HG03469 (cell line): ENCODE data around the gene DAB1.
"Not testable (repeated sequence)": the region's sequence is repeated elsewhere in the genome, so short reads cannot be mapped to it uniquely, and the experiment has no call there.

Experiments used
- ATAC-seq: cut with Tn5 transposase; IDR thresholded peaks from one replicate; pipeline ENCODE4 v1.9.1; 2021; ENCODE audit warnings: mild to moderate bottlenecking, moderate library complexity, moderate number of reproducible peaks; ENCODE audit not compliant: unreplicated experiment

DAB1 gene

DNA sequence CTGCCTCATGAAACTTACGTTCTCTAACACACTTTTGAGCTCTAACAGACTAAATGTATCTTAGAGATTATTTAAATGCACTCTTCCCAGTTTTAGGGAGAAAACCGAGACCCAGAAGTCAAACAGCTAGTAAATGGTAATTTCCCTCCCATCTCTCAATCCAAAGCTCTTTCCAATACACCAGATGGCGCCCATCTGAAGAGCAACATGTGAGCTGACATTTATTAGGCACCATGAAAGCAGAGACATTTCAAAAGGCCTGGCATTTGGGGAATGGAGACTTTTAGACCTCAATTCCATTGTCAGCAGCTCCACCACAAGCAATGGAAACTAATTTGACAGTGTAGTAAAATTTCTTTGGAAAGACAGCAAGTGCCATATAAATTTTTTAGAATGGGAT is 191.4 kb downstream of the DAB1 start:
- ATAC-seq = no peak

DNA sequence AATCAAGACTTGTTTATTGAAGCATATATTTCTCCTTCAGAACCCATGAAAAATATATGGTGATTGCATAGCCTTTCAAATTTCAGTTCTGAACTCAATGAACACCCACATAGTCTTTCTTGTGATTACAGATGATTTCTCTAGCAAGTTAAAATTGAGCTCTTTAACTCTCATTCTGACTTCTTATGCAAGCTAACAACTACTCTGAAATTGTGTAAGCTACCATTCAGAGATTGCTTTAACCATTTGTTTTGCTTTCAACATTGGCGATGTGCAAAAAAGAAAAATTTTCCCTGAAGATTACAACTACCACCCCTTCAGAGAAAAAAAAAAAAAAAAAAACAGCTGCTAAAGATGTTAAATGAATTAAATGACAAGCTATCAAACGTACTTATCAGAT is 193.9 kb downstream of the DAB1 start:
- no peak for ATAC-seq

DNA sequence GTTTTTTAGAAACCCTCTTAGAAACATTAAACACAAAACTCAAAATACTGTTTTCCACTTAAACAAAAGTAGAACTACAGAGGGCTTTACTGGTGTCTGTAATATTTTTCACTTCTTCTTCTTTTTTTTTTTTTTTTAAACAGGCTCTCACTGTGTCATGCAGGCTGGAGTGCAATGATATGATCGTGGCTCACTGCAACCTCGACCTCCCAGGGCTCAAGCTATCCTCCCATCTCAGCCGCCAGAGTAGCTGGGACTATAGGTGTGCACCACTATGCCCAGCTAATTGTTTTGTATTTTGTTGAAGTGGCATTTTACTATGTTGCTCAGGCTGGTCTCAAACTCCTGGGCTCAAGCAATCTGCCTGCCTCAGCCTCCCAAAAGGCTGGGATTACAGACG is 194.8 kb downstream of the DAB1 start:
- no peak for ATAC-seq

DNA sequence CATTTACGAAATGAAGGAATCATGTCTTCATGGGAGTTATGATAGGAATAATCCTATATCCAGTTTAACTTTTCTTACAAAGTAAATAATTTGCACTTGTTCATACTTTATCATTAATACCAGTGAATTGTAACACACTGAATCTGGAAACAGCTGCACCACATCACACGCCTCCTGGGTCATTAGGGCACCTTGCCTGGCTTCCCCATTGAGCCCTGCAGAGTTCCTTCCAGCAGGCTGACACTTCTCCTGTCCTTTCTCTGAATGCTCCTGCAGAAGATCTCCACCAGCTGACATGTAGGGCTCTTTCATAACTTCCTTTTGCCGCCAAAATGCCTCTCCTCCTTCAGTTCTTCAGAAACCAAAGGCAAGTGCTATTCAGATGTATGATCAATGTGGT is 201.1 kb downstream of the DAB1 start:
- no peak for ATAC-seq

DNA sequence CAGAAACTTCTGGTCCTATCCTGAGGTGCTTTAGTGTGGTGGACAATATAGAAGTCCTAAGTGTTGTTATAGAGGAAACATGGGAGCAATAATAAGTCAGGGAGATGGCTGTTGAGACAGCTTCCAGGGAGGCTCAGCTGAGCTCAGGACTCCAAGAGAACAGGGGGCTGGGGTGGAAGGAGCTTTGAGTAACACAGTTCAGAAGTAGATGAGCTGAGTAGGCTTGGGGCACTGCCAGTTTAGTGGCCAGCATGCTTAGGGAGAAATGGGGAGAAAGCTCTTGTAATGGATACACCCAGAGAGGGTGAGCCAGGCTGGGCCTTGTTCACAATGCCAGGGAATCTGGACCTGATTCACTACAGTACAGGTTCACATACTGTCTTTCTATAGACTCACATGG is 201.6 kb downstream of the DAB1 start:
- ATAC-seq = no peak

DNA sequence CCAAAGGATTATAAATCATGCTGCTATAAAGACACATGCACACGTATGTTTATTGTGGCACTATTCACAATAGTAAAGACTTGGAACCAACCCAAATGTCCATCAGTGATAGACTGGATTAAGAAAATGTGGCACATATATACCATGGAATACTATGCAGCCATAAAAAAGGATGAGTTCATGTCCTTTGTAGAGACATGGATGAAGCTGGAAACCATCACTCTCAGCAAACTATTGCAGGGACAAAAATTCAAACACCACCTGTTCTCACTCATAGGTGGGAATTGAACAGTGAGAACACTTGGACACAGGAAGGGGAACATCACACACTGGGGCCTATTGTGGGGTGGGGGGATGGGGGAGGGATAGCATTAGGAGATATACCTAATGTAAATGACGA is 203.0 kb downstream of the DAB1 start:
- not testable (repeated sequence) for ATAC-seq

DNA sequence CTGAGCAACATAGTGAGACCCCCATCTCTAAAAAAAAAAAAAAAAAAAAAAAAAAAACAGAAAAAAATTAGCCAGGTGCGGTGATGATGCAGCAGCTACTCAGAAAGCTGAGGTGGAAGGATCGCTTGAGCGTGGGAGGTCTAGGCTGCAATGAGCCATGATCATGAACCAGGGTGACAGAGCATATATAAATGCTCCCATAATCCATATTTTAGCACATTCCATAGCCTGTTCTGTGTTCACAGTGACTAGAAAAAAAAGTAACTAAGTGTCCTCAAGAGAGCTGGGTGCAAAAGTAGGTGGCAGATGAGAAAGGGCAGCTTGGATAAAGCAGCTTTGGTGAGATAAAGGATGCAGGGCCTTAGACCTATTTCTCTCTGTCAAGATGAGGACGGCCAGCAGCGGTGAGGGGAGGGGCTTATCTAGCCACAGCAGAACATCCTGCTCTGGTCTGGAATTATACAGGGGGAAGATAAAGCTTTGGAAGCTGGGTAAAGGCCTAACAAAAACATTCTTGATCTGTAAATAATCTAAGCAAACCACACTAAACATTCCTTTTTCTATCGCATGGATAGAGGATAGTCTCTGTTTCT is 205.3 kb downstream of the DAB1 start:
- no peak for ATAC-seq

DNA sequence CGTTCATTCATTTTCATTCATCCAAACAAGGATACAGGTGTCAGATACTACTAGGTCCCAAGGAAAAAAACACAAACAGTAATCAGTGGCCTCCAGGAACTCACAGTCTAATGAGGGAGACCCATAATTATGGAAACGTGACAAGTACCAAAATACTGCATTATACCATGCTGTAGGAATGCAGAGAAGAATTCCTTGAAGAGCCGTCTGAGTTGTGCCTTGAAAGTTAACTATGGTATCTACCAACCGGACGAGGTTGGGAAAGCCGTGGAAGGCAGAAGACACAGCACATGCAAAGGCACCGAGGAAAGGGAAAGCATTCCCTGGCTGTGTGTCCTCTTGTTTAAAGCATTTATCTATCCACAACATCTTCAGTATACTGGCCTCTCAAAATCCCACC is 206.0 kb downstream of the DAB1 start:
- ATAC-seq = no peak

DNA sequence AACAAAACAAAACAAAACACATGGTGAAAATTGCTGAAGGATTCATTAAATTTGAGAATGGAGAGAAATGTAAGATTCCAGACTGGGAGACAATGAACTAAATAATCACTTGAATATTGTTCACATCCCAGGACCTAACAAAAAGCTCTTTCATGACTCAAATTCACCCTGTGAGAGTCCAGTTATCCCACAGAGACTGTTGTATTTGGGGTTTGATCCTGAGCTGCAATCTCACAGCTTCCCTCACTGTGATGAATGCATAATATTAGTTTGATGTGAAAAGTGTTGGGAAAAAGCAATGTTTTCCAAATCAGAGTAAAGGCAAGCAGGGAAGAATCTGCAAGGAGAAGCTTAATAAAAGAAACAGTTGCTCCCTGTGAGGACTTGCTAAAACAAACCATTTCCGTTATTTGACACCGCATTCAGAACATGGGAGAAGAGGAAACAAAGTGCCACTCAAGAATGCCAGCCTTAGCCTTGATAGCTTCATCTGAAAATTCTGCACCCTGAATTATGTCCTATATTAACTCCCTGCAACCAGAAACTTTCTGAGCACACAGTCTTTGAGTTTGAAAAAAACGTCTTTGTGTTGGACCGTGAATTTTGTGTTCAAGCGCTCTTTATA is 208.8 kb downstream of the DAB1 start:
- no peak for ATAC-seq

DNA sequence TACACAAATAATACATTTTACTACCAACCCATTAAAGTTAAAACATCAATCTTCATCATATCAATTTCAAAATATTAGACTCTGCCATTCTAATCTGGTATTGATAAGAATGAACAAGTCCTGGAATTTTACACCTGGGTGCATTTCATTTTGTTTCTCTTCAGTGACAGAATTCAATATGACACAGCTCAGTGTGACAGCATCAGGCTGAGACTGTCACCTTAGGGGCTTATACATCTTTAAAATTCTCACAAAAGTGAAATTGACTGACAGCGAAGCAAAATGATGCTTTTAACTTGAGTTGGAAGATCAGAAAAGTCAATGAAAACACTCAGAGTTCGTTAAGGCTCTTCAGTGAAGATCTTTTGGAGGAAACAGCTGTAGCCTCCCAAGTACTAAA is 213.0 kb downstream of the DAB1 start:
- ATAC-seq = no peak

DNA sequence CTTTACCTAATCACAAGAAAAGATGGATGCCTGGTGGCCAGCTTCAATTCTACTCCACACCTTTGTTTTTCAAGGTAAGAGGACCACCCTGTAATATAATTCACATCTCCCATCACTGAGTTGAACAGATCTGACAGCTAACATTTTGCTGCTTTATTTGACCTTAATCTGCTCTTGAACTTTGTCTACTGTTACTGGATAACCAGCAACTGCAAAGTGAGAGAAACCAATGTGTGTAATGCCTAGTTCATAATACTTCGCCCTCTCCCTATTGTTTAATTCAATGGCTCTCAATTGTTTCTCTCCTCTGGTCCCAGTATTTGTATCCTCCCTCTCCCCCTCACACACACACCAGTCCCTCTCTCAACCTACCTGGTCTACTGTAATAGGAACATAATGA is 214.4 kb downstream of the DAB1 start:
- no peak for ATAC-seq

DNA sequence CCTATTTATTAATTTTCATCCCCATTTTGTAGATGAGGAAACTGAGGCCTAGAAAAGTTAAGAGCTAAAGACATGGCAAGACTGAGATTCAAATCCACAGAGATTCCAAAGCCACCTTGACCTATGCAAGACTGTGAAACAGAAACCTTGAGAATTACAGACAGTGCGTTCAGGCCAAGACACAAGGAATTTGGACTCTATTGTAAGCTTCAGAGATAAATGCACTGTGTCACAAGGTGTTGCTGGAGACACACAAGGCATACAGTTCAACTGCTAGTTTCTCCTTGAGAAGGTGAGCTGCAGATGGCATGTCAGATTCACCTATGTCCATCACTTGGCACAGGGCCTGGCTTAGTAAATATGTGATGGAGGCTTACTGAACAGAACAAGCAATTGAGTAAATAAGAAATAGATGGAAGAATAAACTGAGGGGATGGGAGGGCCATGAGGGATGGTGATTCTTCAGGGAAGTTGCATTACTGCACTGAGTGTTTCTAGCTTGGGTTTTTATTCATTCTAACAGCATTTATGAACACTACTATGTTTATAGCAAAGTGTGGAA is 215.0 kb downstream of the DAB1 start:
- ATAC-seq = no peak

DNA sequence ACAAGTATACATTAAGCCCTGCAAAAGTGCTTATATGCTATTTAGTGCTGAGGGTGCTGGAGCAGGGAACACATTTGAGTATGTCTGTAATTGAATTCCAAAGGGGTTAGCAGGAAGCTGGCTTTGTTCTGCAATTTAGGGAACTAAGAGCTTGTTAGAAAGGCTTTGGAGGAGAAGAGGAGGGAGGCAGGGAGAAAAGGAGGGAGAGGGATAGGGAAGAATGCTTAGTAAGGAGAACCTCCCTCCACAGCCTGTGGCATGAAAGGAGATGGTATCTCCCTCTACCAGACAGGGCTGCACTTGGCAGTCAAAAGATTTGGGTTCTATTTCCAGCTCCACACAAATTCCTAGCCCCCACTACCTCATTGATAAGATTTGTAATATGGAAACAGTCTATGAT is 217.8 kb downstream of the DAB1 start:
- no peak for ATAC-seq

DNA sequence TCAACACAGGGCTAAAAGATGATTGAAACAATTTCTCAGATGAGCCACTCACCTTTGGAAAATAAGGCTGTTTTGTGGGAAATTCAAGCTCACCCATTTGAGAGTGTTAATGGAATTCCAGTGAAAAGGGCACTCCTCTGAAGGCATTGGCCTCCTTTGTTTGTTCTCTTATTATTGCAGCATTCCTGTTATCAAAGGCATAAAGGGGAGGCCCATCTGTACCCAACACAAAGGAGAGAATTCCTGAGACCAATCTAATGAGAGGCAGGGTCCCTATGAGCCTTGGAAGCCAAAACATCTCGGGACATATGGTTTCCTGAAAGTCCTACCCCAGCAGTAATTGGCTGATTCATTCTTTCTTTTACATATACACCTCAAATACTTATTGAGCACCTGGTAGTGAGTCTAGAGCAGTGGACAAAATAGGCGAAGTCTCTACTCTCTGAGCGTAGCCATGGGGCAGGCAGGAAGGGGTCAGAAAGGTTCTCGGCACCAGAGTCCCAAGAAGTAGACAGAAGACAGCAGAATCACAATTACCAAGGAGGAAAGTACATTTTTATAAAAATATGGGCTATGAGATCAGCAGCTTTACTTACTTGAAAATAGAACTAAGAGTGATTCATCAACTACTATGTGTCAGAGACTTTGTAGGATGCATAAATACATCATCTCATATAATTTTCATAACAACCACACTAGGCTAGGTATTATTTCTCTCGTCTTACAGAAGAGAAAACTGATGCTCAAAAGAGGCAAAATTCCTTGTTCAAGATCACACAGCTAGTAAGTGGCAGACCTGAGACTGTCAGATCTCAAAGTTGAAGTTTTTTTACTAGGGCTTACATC is 218.7 kb downstream of the DAB1 start:
- no peak for ATAC-seq

DNA sequence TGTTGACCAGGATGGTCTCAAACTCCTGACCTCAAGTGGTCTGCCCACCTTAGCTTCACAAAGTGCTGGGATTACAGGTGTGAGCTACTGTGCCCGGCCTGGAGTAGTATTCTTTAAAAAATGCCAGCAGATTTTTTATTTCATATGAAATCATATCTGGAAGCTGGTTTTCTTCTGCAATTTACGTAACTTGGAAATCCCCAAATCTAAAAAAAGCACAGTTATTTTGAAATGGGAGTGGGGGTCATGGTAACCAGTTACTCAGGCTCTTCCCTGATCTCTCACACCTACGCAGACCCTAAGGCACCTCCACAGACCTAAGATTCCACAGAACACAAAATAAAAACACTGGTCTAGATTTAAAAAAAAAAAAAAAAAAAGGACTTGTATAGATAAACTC is 219.8 kb downstream of the DAB1 start:
- ATAC-seq = no peak

DNA sequence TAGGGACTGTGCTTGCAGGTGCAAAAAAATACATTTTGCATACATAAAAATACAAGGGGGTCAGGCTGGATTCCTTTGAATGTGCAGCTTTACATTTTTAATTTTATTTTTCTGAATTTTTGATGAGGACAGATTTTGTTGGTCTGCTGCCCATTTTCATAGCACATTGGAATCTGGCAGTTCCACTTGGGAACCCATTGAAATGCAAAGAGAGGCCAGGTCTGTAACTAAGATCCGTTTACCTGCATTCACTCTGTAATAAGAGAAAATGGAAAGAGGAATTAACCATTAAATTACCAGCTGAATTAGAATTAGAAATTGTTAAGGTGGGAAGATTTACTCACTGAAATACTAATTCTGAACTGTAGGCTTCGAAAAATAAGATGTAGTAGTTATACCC is 221.6 kb downstream of the DAB1 start:
- no peak for ATAC-seq

DNA sequence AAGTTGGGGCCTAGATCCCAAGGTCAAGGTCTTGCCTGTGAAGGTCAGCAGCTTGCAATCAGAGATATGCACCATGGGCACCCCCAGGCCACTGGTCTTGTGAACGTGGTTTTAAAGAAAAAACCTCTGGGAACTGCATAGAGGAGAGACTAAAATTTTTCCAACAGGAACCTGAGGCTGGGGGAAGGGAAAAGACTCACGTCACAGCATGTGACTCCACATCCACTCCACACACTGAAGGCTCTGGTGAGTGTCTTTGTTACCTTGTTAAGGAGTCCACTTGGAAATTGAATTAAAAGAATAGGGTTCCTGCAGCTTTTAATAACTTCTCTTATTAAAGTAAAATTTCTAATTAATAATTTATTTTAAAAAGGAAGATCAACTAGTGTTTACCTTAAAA is 224.9 kb downstream of the DAB1 start:
- no peak for ATAC-seq

DNA sequence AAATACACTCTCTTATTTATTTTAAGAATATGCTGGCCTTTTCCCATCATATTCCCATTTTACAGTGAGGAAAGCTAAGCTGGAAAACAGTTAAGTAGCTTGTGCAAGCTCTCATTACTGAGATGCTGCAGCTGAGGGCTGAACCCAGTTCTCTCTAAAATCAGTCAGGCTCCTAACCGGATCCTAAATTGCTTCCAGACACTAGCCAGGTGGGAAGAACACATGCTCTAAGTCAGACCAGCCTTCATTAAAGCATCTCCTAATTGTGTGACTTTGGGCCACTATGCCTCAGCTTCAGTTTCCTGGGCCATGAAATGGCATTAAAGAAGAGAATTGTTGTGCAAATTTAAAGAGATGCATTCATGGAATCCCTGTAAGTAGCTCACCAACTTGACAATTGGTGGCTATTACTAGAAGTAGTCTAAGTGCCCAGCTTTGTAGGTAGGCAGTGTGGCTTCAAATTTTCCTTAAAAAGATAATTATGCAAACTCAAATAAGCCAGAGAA is 228.4 kb downstream of the DAB1 start:
- ATAC-seq = no peak

DNA sequence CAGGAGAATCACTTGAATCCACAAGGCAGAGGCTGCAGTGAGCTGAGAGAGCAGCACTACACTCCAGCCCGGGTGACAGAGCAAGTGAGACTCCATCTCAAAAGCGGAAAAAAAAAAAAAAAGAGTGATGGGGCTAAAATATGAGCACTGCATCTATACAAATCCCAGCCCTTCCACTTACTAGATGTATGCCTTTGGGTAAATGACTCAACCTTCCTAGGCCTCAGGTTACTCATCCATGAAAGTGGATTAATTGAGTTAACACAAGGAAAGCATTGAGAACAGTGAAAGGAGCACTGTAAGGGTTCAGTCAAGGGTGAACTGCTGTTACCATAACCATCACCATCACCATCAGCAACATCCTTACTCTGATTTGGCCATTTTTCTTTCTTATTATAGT is 231.6 kb downstream of the DAB1 start:
- ATAC-seq = no peak

DNA sequence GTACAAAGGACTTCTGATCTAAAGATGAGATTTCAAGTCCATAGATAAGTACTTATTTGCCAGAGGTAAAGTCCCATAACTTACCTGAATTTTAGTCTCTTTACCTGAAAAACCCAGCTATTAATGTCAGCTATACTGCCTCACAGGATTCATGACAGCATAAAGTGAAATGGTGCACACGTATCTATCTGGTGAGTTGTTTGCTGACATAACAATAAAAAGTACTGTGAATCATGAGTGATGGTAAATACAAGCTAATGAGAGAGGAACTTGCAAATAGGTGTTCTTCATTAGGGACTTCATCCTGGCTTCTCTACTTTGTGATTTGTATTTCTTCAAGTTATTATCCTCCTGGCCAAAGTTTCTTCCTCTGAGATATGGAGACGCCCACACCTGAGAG is 233.0 kb downstream of the DAB1 start:
- no peak for ATAC-seq

DNA sequence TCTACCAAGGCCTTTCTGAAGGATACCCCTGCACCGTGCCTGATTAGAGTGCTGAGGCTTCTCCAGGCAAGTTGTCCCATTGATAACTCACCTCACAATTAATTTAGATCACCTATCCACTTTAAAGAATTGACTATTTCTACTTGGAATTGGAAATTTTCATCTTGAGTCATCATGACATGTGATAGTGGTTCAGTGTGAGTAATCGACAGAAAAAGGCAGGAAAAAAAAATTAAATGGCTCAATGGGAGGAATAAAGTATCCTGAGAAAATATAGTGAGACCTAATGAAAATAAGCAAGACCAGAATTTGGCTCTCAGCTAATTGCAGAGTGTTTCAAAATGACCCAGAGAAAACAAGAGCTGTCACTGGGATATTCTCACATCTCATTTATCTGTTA is 235.7 kb downstream of the DAB1 start:
- no peak for ATAC-seq

DNA sequence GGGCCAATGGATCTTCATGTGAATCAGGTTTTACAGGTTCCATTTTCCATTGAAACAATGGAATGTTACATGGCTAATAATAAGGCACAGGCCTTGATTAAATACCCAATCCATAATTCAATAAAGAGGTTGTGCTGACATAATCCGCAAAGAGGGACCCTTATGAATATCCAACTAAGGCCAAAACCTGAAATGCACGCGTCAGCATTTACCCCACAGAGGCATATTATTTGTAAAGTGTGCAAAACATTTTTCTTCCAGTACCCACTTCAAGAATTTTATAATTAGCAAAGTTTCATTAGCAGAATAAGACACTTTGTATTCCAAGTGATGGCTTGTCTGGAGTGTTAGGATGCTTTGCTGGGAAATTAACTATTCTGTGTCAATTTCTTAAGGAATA is 237.4 kb downstream of the DAB1 start:
- ATAC-seq = no peak
